Stomach (tissue), 4 donors: ENCODE measurements around the gene PSORS1C1.

ENCODE experiments used
- CTCF ChIP-seq, 7 experiments: fragments of 450-650 bp in 4 of 7; fragments of 200-600 bp in 3 of 7; sonication (generic) in 3 of 7; IDR thresholded peaks; one replicate each; pipeline ENCODE4 v1.5.1; 2016 to 2019; ENCODE audit warnings: antibody characterized with exemption in 7 of 7, control low read depth in 2 of 7, mild to moderate bottlenecking in 1 of 7
- EP300 ChIP-seq: sonication (generic); formaldehyde crosslinking; IDR thresholded peaks from one replicate; pipeline ENCODE4 v1.6.1; 2017; ENCODE audit warnings: antibody characterized with exemption
- POLR2A ChIP-seq, 4 donors: fragments of 450-650 bp; IDR thresholded peaks; one replicate each; pipeline ENCODE4 v1.6.1; 2016; ENCODE audit warnings: antibody characterized with exemption in 4 of 4, control low read depth in 2 of 4, mild to moderate bottlenecking in 1 of 4, moderate library complexity in 1 of 4
- POLR2AphosphoS5 ChIP-seq, 3 donors: sonication (generic); formaldehyde crosslinking; IDR thresholded peaks; one replicate each; pipeline ENCODE4 v1.6.1; 2016; ENCODE audit warnings: antibody characterized with exemption in 3 of 3

GRCh38 chr6:31144296-31144969, 29.8 kb downstream of the PSORS1C1 start:
- no peak for TF ChIP-seq CTCF (IDR thresholded peaks at IDR 0.05)
- TF ChIP-seq POLR2AphosphoS5 (IDR thresholded peaks at IDR 0.05), result peak in 2 of 3 donors; percentile 41 to 63
- TF ChIP-seq EP300, result no peak
- TF ChIP-seq POLR2A (IDR thresholded peaks at IDR 0.05), result no peak
